Heart left ventricle (tissue), 13 donors: ENCODE data around the gene CHTF8.

Experiments used
- CTCF ChIP-seq, 12 donors: fragments of 200-600 bp; sonication (generic) in 4 of 12; IDR thresholded peaks; one replicate each; pipeline versions ENCODE4 v1.5.0 to v1.8.0; 2018 to 2022; ENCODE audit warnings: antibody characterized with exemption in 12 of 12, mild to moderate bottlenecking in 5 of 12
- POLR2A ChIP-seq, 2 donors: fragments of 450-650 bp; IDR thresholded peaks; one replicate each; pipeline ENCODE4 v1.6.1; 2017; ENCODE audit warnings: antibody characterized with exemption in 2 of 2, mild to moderate bottlenecking in 2 of 2, moderate library complexity in 2 of 2
- donor health status: ischemic (EF 13 %, LVEDD 7.1; RV severe dilation, severe dysfunction).
- donor health status: DM: no; HTN: yes; CAD: no.
- donor health status: DM: no; HTN: no; CAD: no.
- donor health status: ischemic (EF 25% LVEDD 6.9; RV normal size, moderate dysfunction).
- donor health status: ischemic (EF 25% LVEDD 5.7; RV mildly dilated, moderate dysfunction).
- donor health status: ischemic (EF 35%, LVEDD 5.7; RV mildly dilated, moderate dysfunction).
- donor health status: nonischemic (EF 11% LVEDD 7.7; RV severe dilation, severe dysfunction).
- donor health status: DM: yes; HTN: yes; CAD: no.
- donor health status: PGD.
- donor health status: ischemic (EF 29% LVEDD 5.4; RV normal size, mild dysfunction).
- donor health status: nonischemic (EF 23%, LVEDD 6.1; RV moderate dilation, normal function).

- TF ChIP-seq CTCF (IDR thresholded peaks at IDR 0.05) (no peak), POLR2A (IDR thresholded peaks at IDR 0.05) (no peak)
Measured at GRCh38 chr16:69077251-69077650, 55.1 kb downstream of the CHTF8 start.
